Gastrocnemius medialis (tissue), 4 donors: ENCODE data around the gene CDC25B.

Experiments used
- CTCF ChIP-seq, 5 experiments: fragments of 450-650 bp in 3 of 5; fragments of 200-600 bp in 2 of 5; sonication (generic) in 2 of 5; IDR thresholded peaks in 4 of 5; conservative IDR thresholded peaks in 1 of 5; 1 replicate in 4 of 5; 2 replicates in 1 of 5; pipeline ENCODE4 v1.5.1; 2016 to 2019; ENCODE audit warnings: antibody characterized with exemption in 5 of 5, mild to moderate bottlenecking in 3 of 5, moderate library complexity in 3 of 5
- POLR2A ChIP-seq, 2 donors: fragments of 450-650 bp; IDR thresholded peaks; one replicate each; pipeline ENCODE4 v1.6.1; 2017; ENCODE audit warnings: antibody characterized with exemption in 2 of 2, mild to moderate bottlenecking in 2 of 2, moderate library complexity in 2 of 2

DNA sequence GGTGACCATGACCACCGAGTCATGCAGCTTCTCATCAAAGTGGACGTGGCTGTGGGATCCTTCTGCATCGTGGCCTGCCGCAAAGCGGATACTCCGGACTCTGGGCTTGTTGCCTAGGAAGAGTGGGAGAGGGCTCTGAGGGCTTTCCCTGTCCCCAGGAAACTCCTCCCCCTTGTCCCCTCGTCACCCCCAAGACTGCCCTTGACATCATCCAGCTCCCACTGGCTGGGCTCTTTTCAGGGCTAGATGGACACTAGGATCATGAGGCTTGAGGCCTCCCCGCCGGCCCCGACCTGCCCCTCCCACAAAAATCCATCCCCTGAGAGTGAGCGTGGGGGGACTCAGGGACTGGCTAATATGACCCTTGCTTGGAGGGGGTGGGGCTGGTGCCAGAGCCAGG, 37.5 kb upstream of the CDC25B start:
- no peak for TF ChIP-seq CTCF (IDR thresholded peaks at IDR 0.05 in 4 of 5, conservative IDR thresholded peaks at IDR 0.05 in 1 of 5)
- TF ChIP-seq POLR2A (IDR thresholded peaks at IDR 0.05), result no peak
